HG03342 (cell line): ENCODE data around the gene PTGR1.
A peak's percentile ranks its signal among the peaks of the same experiment; 100 is the strongest.
"Not testable (repeated sequence)": the region's sequence is repeated elsewhere in the genome, so short reads cannot be mapped to it uniquely, and the experiment has no call there.

Experiments
- ATAC-seq: cut with Tn5 transposase; IDR thresholded peaks from one replicate; pipeline ENCODE4 v1.9.1; 2021; ENCODE audit warnings: mild to moderate bottlenecking, moderate library complexity; ENCODE audit not compliant: unreplicated experiment

The PTGR1 gene

DNA sequence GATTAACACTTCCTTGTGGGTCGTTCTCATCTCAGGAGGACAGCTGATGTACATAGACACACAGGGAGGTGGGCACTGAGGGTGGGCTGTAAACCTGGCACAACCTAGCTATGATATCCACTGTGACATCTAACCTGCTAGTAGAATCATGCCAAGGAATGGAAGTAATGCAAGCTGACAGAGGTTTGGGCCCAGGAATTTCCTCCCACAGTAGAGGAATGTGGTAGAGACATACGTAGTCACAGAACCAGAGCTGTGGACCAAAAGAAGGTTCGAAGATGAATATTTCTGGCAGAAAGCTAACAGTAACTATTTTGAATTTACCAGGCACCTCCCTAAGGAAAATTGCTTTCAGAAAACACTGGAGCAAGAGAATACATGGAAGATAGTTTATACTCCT lies 16.5 kb upstream of the PTGR1 start:
- no peak for ATAC-seq

- ATAC-seq, result no peak
Observed at GRCh38 chr9:111613436-111614040, 14.1 kb upstream of the PTGR1 start.

GRCh38 chr9:111610845-111611244 lies 11.4 kb upstream of the PTGR1 start:
- no peak for ATAC-seq

- ATAC-seq, result no peak
Observed at GRCh38 chr9:111610149-111610548, 10.7 kb upstream of the PTGR1 start.

DNA sequence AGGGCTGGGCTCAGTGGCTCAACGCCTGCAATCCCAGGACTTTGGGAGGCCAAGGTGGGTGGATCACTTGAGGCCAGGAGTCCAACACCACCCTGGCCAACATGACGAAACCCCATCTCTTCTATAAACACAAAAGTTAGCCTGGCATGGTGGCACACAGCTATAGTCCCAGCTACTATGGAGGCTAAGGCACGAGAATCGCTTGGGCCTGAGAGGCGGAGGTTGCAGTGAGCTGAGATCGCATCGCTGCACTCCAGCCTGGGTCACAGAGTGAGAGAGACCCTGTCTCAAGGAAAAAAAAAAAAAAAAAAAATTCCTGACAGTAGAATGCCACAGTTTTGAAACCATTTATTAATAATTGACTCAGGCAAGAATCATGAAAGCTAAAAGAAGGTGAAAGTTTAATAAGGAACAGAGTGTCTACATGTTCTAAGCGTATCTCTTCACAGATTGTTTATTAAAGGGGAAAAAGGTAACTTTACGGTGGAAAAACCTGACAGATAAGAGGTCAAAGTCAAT lies 5.7 kb upstream of the PTGR1 start:
- ATAC-seq, result no peak

DNA sequence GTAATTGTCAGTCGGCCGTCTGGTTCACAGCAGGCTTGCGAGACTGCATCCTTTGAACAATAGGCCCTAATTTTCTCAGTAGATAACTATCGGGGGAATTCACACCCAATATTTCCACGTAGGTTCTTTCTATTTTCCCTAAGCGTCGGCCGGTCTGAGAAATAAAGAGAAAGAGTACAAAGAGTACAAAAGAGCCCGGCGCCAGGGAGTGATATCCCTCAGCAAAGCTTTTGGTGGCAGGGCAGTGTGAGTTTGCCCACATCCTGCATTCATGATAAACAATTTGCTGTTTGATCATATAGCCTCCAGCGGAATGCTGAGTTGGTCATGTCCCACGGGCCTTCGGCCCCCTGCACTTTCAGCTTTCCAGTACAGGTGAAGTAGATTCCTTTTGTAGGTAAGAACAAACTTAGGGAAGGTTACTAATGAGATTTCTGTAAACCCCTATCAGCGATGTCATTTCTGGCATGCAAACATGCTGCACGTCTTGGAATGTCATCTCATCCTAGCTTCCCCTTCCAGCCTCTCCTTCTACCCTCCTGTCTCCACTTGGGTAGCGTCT lies 4.7 kb upstream of the PTGR1 start:
- no peak for ATAC-seq

DNA sequence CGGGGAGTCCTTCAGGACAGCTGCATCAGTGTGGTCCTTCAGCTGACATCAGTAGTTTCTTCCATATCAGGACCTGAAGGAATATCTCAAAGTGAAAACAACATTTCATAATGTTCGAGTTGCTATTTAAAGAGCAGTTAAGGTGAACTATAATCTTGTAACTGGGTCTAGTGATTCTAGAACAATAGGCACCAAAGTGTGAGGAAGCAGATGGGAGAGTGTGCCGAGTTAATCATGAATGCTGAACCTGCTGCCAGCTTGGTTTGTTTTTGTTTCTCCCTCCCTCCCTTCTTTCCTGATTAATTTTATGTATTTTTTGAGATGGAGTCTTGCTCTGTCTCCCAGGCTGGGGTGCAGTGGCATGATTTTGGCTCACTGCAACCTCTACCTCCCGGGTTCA lies 3.6 kb upstream of the PTGR1 start:
- ATAC-seq, result no peak

DNA sequence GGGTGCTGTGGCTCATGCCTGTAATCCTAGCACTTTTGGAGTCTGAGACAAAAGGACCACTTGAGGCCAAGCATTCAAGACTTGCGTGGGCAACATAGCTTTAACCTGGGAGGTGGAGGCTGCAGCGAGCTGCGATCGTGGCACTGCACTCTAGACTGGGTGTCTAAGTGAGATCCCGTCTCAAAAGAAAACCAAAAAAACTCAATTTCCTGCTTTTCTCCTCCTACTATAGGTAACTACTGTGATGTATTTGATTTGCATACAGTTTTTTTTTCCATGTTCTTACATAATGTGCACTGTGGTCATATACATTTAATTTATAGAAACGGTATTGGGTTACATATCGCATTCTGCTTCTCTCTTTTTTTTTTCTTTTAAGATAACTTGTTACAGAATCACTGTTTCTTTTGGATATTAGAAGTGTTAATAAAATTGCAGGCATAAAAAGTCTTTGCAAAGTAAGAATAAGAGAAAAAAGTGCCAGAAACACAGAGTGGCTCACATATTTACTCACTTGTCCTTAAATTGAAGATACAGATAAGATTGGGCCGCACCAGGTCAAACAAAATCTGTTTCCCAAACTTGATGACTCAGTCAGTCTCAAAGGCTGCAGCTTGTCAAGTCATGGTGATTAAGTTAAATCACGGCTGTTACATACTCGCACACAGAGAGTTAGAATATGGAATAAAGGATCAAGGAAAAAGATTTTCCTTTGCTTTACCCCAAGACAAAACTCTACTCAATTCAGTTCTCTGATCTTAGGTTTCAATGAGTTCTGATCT lies 2.0 kb upstream of the PTGR1 start:
- no peak for ATAC-seq

GRCh38 chr9:111599955-111600343 lies 502 bp upstream of the PTGR1 start:
- ATAC-seq, result no peak

- peak; percentile 15 for ATAC-seq
Observed at GRCh38 chr9:111598733-111599091, 735 bp downstream of the PTGR1 start.

GRCh38 chr9:111597852-111598732 lies 1.4 kb downstream of the PTGR1 start:
- ATAC-seq, result peak; percentile 55

- ATAC-seq, result no peak
Observed at GRCh38 chr9:111588846-111589245, 10.6 kb downstream of the PTGR1 start.

DNA sequence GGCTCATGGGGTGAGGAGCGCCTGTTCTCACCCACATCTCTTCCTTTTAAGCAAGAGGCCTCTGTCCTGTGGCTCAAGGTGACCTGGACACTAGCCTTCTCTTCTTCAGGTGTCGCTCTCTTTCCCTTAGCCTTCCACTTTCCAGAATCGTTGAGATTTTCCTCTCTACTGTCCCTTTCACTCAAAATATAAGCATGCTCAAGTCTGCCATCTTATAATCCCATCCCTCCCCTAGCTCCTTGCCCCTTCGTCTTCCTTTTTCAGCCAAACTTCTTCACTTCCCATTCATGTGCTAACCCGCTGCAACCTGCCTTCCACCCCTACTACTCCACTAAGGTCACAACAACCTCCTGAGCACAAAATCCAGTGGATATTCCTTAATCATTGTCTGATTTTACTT lies 13.1 kb downstream of the PTGR1 start:
- ATAC-seq, result no peak

DNA sequence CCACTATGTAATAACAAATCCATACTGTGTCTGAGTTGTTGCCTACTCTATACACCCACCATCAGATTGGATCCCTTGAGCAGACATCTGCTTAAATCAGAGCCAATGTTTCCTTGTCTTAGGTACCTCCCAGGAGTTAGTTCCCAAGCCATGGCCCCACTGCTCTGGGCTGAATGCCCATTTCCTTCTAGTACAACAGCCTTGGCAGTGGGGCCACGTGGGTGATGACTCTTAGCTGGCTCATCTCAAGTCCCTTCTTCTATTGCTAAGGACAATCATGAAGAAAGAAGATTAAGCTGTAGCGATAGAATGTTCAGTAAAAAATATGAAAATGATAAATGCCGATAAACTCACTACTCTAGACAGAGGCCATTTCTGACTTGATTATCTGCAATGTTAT lies 16.6 kb downstream of the PTGR1 start:
- no peak for ATAC-seq

DNA sequence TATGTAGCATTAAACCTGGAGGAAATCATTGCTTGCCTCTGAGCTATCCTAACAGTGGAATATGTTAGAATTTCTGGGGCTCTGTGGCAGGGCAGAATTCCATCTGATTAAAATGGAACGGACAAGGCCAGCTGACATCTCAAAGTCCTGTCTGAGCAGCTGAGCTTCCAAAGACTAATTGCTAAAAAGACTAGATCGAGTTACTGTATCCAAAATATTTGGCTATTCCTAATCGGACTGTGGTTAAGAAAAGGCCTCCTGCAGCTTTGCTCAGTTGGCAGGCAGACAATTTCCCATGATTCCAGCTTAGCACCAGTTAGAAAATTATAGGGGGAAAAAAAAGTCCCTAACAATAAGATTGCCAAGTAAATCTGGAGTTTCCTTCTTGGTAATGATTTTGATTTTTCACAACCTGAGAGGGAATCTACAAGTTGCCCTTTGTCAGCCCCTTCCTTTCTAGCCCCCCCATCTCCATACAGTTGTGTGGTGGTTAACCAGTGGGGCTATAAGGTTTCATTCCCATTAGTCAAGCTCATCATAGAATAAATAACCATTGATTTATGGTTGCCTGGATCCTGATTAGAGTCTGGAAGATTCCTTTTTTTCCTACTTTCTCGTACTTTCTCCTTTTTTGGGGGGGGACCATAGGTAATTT lies 26.4 kb downstream of the PTGR1 start:
- no peak for ATAC-seq

DNA sequence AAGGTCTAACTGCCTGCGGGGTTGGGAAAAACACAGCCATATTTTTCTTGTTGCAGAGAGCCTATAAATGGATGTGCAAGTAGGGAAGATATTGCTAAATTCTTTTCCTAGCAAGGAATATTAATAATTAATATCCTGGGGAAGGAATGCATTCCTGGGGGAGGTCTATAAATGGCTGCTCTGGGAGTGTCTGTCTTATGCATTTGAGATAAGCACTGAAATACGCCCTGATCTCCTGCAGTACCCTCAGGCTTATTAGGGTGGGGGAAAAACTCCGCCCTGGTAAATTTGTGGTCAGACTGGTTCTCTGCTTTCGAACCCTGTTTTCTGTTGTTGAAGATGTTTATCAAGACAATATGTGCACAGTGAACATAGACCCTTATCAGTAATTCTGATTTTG lies 31.3 kb downstream of the PTGR1 start:
- not testable (repeated sequence) for ATAC-seq

DNA sequence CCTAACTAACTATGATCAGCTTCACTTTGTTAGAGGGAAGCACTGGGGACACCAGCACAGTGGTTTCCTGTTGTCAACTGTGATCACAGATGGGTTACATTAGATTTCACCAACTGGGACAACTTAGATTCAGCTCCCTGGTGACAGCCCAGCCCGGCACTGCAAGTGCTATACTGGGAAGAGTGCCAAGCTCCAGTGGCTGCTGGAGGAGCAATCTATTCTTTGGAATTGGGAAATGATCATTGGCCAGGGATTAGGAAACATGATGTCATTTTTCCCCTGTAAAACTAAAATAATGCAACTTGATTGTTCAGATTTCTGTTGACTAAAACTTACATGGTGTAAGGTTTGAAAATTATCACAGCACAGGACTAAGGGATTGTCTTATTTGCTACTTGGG lies 33.2 kb downstream of the PTGR1 start:
- no peak for ATAC-seq

DNA sequence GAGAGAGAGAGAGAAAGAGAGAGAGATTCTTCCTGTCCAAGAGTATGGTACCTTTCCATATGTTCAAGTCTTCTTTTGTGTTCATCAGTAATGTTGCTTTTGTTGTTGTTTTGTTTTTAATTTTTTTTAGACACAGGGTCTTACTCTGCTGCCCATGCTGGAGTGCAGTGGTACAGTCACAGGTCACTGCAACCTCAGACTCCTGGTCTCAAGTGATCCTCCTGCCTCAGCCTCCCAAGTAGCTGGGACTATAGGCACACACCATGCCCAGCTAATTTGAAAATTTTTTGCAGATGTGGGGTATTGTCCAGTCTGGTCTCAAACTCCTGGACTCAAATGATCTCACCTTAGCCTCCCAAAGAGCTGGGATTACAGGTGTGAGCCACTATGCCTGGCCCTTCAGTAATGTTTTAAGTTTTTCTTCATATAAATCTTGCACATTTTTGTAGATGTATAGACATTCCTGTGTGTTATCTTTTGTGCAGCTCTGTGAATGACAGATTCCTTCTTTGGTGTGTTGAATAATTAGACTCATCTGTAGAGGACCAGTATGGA lies 38.2 kb downstream of the PTGR1 start:
- ATAC-seq, result no peak

DNA sequence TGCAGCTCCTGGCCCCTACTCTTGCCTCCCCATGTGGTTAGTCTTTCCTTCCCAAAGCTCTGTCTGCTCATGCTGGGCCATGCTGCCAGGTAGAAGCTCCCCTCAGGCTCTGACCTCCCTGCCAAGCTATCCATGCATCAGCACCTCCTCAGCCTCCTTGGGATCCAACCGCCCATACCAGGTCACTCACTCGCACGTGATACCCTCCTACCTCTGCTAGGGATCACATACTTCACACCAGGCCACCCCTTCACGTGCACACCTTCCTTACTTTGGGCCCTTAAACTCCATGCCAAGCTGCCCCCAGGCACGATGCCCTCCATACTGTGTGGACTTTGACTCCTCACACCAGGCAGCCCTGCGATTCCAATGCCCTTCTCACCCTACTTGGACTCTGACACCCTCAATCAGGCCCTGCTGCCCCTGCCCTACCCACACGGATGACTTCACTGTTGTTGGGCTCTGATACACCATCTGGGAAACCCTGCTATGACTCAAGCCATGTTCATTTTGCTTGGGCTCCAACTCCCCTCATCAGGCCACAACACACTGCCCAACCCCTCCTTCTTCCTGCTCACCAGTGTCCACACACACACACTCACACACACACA lies 40.3 kb downstream of the PTGR1 start:
- ATAC-seq, result no peak

DNA sequence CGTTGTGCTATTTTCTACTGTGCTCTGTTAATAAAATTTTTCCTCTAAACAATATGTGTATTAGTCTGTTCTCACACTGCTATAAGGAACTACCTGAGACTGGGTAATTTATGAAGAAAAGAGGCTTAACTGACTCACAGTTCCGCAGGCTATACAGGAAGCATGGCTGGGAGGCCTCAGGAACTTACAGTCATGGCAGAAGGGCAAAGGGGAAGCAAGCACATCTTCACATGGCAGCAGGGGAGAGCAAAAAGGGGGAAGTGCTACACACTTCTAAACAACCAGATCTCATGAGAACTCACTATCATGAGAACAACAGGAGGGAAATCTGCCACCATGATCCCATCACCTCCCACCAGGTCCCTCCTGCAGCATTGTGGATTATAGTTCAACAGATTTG lies 44.0 kb downstream of the PTGR1 start:
- not testable (repeated sequence) for ATAC-seq
